Activated CD8-positive, alpha-beta T cell treated with anti-CD3 and anti-CD28 coated beads, Interleukin-2, amount 10 ng/mL, durations not matched to agents 7 days and 5 days (primary cell): ENCODE results near the gene TNFRSF17. TPM values are rescaled to one million over a fixed set of nuclear protein-coding genes. Genes with fewer than 3 reads are reported as not detected.

Experiments
- ATAC-seq: fragments of 150-1000 bp; cut with Tn5 transposase; one replicate; pipeline ENCODE4 v1.10.0; 2021; ENCODE audit warnings: moderate library complexity
- CTCF ChIA-PET: fragments of 350-600 bp; sonication (Branson Sonifier 250); formaldehyde crosslinking; loops from one replicate; lab custom pipeline; 2021; ENCODE audit warnings: antibody characterized with exemption; lab: Charles Lee
- POLR2A ChIA-PET: fragments of 350-600 bp; sonication (Branson Sonifier 250); formaldehyde crosslinking; loops from one replicate; lab custom pipeline; 2021; ENCODE audit warnings: antibody characterized with exemption; lab: Charles Lee
- DNase-seq: peaks from one replicate; pipeline ENCODE4 v3.0.0-alpha.2; 2020
- H3K27ac Mint-ChIP-seq: one replicate; pipeline ENCODE4 v1.8.0; 2021; ENCODE audit warnings: mild to moderate bottlenecking, mixed read lengths
- H3K27me3 Mint-ChIP-seq: one replicate; pipeline ENCODE4 v1.8.0; 2021; ENCODE audit warnings: low read depth, mixed read lengths
- H3K36me3 Mint-ChIP-seq: one replicate; pipeline ENCODE4 v1.8.0; 2021; ENCODE audit warnings: low read depth, mixed read lengths
- H3K4me1 Mint-ChIP-seq: one replicate; pipeline ENCODE4 v1.8.0; 2021; ENCODE audit warnings: low read depth, mixed read lengths
- H3K4me3 Mint-ChIP-seq: one replicate; pipeline ENCODE4 v1.8.0; 2021; ENCODE audit warnings: mild to moderate bottlenecking, mixed read lengths
- H3K9me3 Mint-ChIP-seq: one replicate; pipeline ENCODE4 v1.8.0; 2022; ENCODE audit warnings: mixed read lengths; ENCODE audit not compliant: insufficient read depth
- total RNA-seq, 2 experiments: library from RNA; stranded (reverse); gene quantifications; one replicate each; pipeline ENCODE4 v1.2.3, GENCODE V29; 2021

The TNFRSF17 gene
- total RNA-seq, 2 experiments from 2014 or later, result not detected

- H3K4me1 Mint-ChIP-seq, result peaks cover 25% of the 10 kb centered on the region
- POLR2A ChIA-PET, result no interaction called here
- CTCF ChIA-PET, result interaction anchor here (0.6 to 2.4 kb wide), 2 partner anchors 95 to 781 kb away, joined by 3 to 10 read pairs; no protein-coding TSS in a partner anchor
- no peak for ATAC-seq
- DNase-seq, result no peak
- H3K4me3 Mint-ChIP-seq, result no peak overlapping the region
- no peaks in the 10 kb centered on the region for H3K9me3 Mint-ChIP-seq
- no peak overlapping the region for H3K27ac Mint-ChIP-seq
- no peaks in the 10 kb centered on the region for H3K27me3 Mint-ChIP-seq
- H3K36me3 Mint-ChIP-seq, result no peaks in the 10 kb centered on the region
These were observed 8.1 kb downstream of the TNFRSF17 start for GRCh38 chr16:11973070-11973469.

DNA sequence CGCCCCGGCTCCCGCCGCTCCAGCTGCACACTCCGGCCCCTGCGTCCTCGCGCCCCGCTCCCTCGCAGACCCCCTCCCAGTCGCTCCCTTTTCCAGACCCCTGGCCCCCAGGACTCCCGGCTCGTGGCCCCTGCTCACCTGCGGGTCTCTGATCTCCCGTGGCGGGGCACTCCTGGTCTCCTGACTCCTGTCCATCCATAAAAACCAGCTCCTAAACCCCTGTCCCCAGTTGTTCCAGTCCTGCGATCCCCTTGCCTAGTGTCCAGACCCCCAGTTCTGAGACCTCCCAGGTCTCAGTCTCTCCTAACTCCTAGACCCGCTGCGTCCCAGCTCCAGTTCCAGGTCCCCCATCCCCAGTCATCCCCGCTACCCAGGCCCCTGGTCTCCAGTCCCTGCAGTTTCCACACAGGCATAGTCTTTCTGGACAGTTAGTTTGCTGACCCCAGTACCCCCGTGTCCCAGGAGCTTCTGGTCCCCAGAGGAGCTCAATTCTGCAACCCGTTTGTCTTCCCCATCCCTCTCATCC is 11.9 kb downstream of the TNFRSF17 start:
- peak; percentile 17 for ATAC-seq
- H3K4me1 Mint-ChIP-seq, result peaks cover 34% of the 10 kb centered on the region

DNA sequence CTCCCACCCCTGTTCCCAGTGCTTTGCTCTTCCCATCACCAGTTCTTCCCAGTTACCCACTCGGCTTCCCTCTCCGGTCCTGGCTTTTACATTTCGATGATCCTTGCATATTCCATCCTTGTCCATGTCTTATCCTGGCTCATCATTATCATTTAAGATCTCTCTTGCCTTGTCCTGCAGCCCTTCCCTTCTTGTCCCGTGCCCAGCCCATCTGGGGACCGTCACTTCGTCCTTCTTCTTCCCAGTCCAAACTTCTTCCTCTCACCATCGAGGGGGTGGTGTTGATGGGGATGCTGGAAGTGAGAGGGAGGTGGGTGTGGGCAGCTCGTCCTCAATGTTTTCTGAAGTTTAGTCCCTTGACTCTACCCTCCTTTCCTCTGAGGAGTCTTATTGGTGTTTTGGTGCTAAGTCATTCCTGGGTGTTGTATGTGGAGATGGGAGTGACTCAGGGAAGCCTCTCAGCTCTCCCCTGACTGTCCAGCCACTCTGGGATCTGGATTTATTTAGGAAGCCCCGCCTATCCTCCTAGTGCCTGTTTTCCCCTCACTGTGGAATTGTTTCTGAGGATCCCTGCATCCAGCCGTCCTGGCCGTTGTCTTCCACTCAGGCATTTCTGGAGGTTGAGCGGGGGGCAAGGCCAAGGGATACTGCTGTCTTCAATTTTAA is 12.5 kb downstream of the TNFRSF17 start:
- POLR2A ChIA-PET, result interaction anchor here (0.8 to 1.4 kb wide), 5 partner anchors 14 to 235 kb away, joined by 3 to 7 read pairs (median 3); partner anchors contain the start of genes GSPT1, RSL1D1 and TXNDC11
- ATAC-seq (no peak), DNase-seq (no peak)
- H3K4me3 Mint-ChIP-seq, result peak overlapping the region; percentile 92
- H3K4me1 Mint-ChIP-seq, result peaks cover 34% of the 10 kb centered on the region
- peak overlapping the region; percentile 43 for H3K27ac Mint-ChIP-seq
- H3K36me3 Mint-ChIP-seq, result no peaks in the 10 kb centered on the region
- CTCF ChIA-PET, result interaction anchor here (1.0 to 1.3 kb wide), 3 partner anchors 9 to 180 kb away, joined by 3 to 6 read pairs (median 4); partner anchors contain the start of gene ZC3H7A
- no peaks in the 10 kb centered on the region for H3K9me3 Mint-ChIP-seq
- H3K27me3 Mint-ChIP-seq, result no peaks in the 10 kb centered on the region

More for the DNA sequence above, 11.9 kb downstream of the TNFRSF17 start:
- no peak for DNase-seq
- POLR2A ChIA-PET, result interaction anchor here (0.5 to 1.4 kb wide), 8 partner anchors 15 to 234 kb away, joined by 3 to 7 read pairs (median 3); partner anchors contain the start of genes GSPT1, RSL1D1 and TXNDC11
- Mint-ChIP-seq H3K4me3 (peak overlapping the region; percentile 92), H3K27me3 (no peaks in the 10 kb centered on the region), H3K9me3 (no peaks in the 10 kb centered on the region), H3K36me3 (no peaks in the 10 kb centered on the region), H3K27ac (peak overlapping the region; percentile 85)
- CTCF ChIA-PET, result interaction anchor here (0.9 to 1.0 kb wide), 2 partner anchors 91 to 180 kb away, joined by 4 to 5 read pairs; partner anchors contain the start of gene ZC3H7A

- no peaks in the 10 kb centered on the region for H3K36me3 Mint-ChIP-seq
- ATAC-seq (no peak), DNase-seq (no peak)
- POLR2A ChIA-PET, result no interaction called here
- H3K4me1 Mint-ChIP-seq, result peaks cover 34% of the 10 kb centered on the region
- peak overlapping the region; percentile 92 for H3K4me3 Mint-ChIP-seq
- no peaks in the 10 kb centered on the region for H3K9me3 Mint-ChIP-seq
- CTCF ChIA-PET, result interaction anchor here (1.2 to 1.3 kb wide), 2 partner anchors 10 to 90 kb away, joined by 3 to 6 read pairs; no protein-coding TSS in a partner anchor
- no peaks in the 10 kb centered on the region for H3K27me3 Mint-ChIP-seq
- no peak overlapping the region for H3K27ac Mint-ChIP-seq
These were observed 13.1 kb downstream of the TNFRSF17 start for GRCh38 chr16:11978080-11978479.

DNA sequence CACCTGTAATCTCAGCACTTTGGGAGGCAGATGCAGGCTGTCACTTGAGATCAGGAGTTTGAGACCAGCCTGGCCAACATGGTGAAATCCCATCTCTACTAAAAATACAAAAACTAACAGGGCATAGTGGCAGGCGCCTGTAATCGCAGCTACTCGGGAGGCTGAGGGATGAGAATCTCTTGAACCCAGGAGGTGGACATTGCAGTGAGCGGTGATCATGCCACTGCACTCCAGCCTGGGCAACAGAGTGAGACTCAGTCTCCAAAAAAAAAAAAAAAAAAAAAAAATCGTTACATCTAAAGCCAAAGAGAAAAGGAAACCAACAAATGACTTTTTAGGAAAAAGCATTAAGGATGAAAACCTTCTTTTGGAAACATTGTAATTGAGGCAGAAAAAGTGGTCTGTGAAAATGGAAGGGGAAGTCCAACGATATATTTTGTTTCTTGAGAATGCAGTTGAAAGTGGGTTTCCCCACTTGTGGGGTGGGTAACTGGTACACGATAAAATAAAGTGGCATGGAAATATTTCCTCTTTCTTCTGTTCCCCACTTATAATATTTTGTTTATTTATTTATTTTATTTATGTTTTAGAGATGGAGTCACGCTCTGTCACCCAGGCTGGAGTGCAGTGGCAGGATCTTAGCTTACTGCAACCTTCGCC is 14.1 kb downstream of the TNFRSF17 start:
- H3K27me3 Mint-ChIP-seq, result no peaks in the 10 kb centered on the region
- no peak overlapping the region for H3K4me3 Mint-ChIP-seq
- H3K36me3 Mint-ChIP-seq, result no peaks in the 10 kb centered on the region
- ATAC-seq (no peak), DNase-seq (no peak)
- POLR2A ChIA-PET, result no interaction called here
- peaks cover 34% of the 10 kb centered on the region for H3K4me1 Mint-ChIP-seq
- CTCF ChIA-PET, result interaction anchor here (1.2 to 1.3 kb wide), 2 partner anchors 11 to 89 kb away, joined by 3 to 6 read pairs; no protein-coding TSS in a partner anchor
- no peaks in the 10 kb centered on the region for H3K9me3 Mint-ChIP-seq
- no peak overlapping the region for H3K27ac Mint-ChIP-seq

DNA sequence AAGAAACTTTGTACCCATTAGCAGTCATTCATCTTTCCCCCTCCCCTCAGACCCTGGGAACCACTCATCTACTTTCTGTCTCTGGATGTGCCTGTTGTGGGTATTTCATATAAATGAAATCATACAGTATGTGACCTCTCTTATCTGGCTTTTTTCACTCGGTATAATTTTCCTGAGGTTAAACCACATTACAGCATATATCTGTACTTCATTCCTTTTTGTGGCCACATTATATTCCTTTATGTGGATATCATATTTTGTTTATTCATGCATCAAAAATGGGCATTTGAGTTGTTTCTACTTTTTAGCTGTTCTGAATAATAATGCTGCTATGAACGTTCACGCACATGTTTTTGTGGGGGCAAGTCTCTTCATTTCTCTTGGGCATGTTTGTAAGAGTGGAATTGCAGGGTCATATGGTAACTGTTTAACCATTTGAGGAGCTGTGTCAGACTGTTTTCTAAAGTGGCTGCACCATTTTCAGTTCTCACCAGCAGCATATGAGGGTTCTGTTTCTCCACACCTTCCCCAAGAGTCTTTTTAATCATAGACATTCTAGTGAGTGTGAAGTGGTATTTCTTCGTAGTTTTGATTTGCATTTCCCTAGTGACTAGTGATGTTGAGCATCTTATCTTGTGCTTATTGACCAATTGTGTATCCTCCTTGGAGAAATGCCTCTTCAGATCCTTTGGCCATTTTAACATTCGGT is 15.3 kb downstream of the TNFRSF17 start:
- no peaks in the 10 kb centered on the region for H3K9me3 Mint-ChIP-seq
- ChIA-PET POLR2A (no interaction called here), CTCF (no interaction called here)
- ATAC-seq (no peak), DNase-seq (no peak)
- peaks cover 33% of the 10 kb centered on the region for H3K4me1 Mint-ChIP-seq
- no peaks in the 10 kb centered on the region for H3K36me3 Mint-ChIP-seq
- H3K27me3 Mint-ChIP-seq, result no peaks in the 10 kb centered on the region
- H3K4me3 Mint-ChIP-seq, result no peak overlapping the region
- no peak overlapping the region for H3K27ac Mint-ChIP-seq

GRCh38 chr16:11985250-11985649 is 20.2 kb downstream of the TNFRSF17 start:
- no peaks in the 10 kb centered on the region for H3K27me3 Mint-ChIP-seq
- CTCF ChIA-PET, result interaction anchor here (0.7 kb wide), 1 partner anchor 83 kb away, joined by 3 read pairs; no protein-coding TSS in a partner anchor
- no peaks in the 10 kb centered on the region for H3K9me3 Mint-ChIP-seq
- ATAC-seq (no peak), DNase-seq (no peak)
- H3K27ac Mint-ChIP-seq, result no peak overlapping the region
- peaks cover under 1% of the 10 kb centered on the region for H3K4me1 Mint-ChIP-seq
- no peaks in the 10 kb centered on the region for H3K36me3 Mint-ChIP-seq
- no peak overlapping the region for H3K4me3 Mint-ChIP-seq
- POLR2A ChIA-PET, result no interaction called here

- CTCF ChIA-PET, result no interaction called here
These were observed 21.6 kb downstream of the TNFRSF17 start for GRCh38 chr16:11986521-11987057.

GRCh38 chr16:11988258-11988978 is 23.4 kb downstream of the TNFRSF17 start:
- ChIA-PET POLR2A (no interaction called here), CTCF (no interaction called here)
- ATAC-seq (no peak), DNase-seq (no peak)
- Mint-ChIP-seq H3K27ac (no peak overlapping the region), H3K36me3 (no peaks in the 10 kb centered on the region), H3K4me3 (no peak overlapping the region), H3K27me3 (no peaks in the 10 kb centered on the region), H3K4me1 (no peaks in the 10 kb centered on the region), H3K9me3 (no peaks in the 10 kb centered on the region)

More at GRCh38 chr16:11986521-11987057, 21.6 kb downstream of the TNFRSF17 start:
- H3K4me3 Mint-ChIP-seq, result no peak overlapping the region
- no peak for ATAC-seq
- H3K27me3 Mint-ChIP-seq, result no peaks in the 10 kb centered on the region
- DNase-seq, result no peak
- H3K36me3 Mint-ChIP-seq, result no peaks in the 10 kb centered on the region
- no peaks in the 10 kb centered on the region for H3K4me1 Mint-ChIP-seq
- H3K9me3 Mint-ChIP-seq, result no peaks in the 10 kb centered on the region
- H3K27ac Mint-ChIP-seq, result no peak overlapping the region
- POLR2A ChIA-PET, result no interaction called here

GRCh38 chr16:11990702-11991390 is 25.8 kb downstream of the TNFRSF17 start:
- H3K9me3 Mint-ChIP-seq, result no peaks in the 10 kb centered on the region
- POLR2A ChIA-PET, result interaction anchor here (0.9 kb wide), 1 partner anchor 14 kb away, joined by 3 read pairs; no protein-coding TSS in a partner anchor
- no peak for ATAC-seq
- H3K4me3 Mint-ChIP-seq, result no peak overlapping the region
- DNase-seq, result no peak
- no peaks in the 10 kb centered on the region for H3K27me3 Mint-ChIP-seq
- CTCF ChIA-PET, result no interaction called here
- H3K4me1 Mint-ChIP-seq, result peaks cover 3% of the 10 kb centered on the region
- no peak overlapping the region for H3K27ac Mint-ChIP-seq
- H3K36me3 Mint-ChIP-seq, result no peaks in the 10 kb centered on the region
